ENCODE measurements around the gene BAK1.
"Not testable (repeated sequence)": the region's sequence is repeated elsewhere in the genome, so short reads cannot be mapped to it uniquely, and the experiment has no call there.

Gene BAK1

DNA sequence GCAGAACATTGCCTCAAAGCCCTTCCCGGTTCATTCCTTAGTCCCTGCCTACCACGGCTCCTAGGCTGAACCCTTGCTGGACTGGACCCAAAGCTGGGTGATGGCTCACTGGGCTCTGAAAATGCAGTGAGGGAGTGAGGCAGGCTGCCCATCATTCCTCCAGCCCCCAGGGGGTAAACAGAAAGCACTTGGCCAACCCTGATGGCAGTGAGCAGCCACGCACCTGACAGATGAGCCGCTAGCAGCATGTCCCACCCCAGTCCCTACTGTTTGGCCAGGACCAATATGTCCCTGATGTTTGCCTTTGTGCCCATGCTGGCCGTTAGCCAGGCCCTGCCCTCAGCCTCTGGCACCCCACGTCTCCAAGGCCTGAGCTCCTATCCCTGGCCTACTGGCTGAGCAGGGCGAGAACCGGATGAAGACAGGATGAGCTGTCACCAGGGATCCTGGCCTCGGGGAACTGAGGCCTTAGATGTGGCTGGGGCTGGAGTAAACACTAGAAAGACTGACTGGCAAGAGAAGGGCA, 19.4 kb upstream of the BAK1 start:
- DNase-seq = no peak
- Histone ChIP-seq H3K36me3 (replicated peaks) (no peaks in the 10 kb centered on the region), H3K27ac (no peak overlapping the region), H3K27me3 (replicated peaks) (no peaks in the 10 kb centered on the region), H3K4me3 (ENCODE audit: low read depth, low read length) (no peak overlapping the region)
- TF ChIP-seq, protein P1, sequence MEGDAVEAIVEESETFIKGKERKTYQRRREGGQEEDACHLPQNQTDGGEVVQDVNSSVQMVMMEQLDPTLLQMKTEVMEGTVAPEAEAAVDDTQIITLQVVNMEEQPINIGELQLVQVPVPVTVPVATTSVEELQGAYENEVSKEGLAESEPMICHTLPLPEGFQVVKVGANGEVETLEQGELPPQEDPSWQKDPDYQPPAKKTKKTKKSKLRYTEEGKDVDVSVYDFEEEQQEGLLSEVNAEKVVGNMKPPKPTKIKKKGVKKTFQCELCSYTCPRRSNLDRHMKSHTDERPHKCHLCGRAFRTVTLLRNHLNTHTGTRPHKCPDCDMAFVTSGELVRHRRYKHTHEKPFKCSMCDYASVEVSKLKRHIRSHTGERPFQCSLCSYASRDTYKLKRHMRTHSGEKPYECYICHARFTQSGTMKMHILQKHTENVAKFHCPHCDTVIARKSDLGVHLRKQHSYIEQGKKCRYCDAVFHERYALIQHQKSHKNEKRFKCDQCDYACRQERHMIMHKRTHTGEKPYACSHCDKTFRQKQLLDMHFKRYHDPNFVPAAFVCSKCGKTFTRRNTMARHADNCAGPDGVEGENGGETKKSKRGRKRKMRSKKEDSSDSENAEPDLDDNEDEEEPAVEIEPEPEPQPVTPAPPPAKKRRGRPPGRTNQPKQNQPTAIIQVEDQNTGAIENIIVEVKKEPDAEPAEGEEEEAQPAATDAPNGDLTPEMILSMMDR (IDR thresholded peaks at IDR 0.05; ENCODE audit: low read depth, low read length, missing control alignments) = no peak
- in situ Hi-C loops (cut with HindIII; ENCODE audit: low pct_ligation_motif_present, low sequenced_read_pairs) = no loop called here

DNA sequence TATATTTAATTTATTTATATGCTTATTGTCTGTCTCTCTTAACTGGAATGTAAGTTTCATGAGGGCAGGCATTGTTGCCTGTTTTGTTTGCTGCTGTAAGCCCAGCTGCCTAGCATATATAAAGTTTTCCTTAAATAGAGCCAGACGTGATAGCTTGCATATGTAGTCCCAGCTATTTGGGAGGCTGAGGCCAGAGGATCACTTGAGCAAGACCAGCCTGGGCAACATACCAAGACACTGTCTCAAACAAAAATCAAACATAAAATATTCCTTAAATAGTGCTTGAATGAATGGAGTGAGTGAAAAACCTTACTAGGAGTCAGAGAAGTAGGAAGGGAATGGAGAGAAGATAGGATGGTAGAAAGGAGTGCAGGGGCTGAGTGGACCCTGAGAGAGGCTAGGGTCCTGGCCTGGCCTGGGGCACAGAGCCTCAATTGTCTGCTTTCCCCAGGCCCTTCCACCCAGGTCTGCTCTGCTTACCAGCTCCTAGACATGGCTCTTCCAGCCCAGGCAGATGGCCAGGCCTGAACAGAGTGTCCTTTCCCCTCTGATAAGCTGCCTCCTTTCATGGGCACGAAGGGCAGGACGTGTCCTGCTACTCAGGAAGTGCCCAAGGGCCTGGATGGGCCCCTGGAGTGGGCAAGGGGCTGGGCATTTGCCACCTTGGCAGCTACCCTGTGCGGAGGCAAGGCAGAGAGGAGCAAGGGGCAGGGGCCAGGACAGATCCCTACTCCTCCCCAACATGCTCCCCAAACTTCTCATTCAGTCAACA, 17.7 kb upstream of the BAK1 start:
- Histone ChIP-seq H3K27ac (no peak overlapping the region), H3K4me3 (ENCODE audit: low read depth, low read length) (no peak overlapping the region), H3K36me3 (replicated peaks) (no peaks in the 10 kb centered on the region), H3K27me3 (replicated peaks) (no peaks in the 10 kb centered on the region)
- no peak for DNase-seq
- TF ChIP-seq, protein P1 (IDR thresholded peaks at IDR 0.05; ENCODE audit: low read depth, low read length, missing control alignments) = no peak
- in situ Hi-C loops (cut with HindIII; ENCODE audit: low pct_ligation_motif_present, low sequenced_read_pairs) = no loop called here

DNA sequence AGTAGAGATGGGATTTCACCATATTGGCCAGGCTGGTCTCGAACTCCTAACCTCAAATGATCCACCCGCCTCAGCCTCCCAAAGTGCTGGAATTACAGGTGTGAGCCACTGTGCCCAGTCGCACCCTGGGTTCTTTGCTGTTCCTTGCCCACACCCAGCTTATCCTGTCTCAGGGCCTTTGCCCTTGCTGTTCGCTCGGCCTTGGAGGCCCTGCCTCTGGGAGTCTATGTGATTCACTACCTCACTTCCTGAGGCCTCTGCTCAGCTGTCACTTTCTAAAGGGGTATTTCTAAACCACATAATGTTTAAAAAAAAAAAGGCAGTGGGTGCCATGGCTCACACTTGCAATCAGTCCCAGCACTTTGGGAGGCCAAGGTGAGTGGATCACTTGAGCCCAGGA, 16.8 kb upstream of the BAK1 start:
- in situ Hi-C loops (cut with HindIII; ENCODE audit: low pct_ligation_motif_present, low sequenced_read_pairs); H3K27me3 ChIP-seq (replicated peaks); H3K36me3 ChIP-seq (replicated peaks); H3K4me3 ChIP-seq (ENCODE audit: low read depth, low read length); DNase-seq; H3K27ac ChIP-seq: not testable (repeated sequence)

DNA sequence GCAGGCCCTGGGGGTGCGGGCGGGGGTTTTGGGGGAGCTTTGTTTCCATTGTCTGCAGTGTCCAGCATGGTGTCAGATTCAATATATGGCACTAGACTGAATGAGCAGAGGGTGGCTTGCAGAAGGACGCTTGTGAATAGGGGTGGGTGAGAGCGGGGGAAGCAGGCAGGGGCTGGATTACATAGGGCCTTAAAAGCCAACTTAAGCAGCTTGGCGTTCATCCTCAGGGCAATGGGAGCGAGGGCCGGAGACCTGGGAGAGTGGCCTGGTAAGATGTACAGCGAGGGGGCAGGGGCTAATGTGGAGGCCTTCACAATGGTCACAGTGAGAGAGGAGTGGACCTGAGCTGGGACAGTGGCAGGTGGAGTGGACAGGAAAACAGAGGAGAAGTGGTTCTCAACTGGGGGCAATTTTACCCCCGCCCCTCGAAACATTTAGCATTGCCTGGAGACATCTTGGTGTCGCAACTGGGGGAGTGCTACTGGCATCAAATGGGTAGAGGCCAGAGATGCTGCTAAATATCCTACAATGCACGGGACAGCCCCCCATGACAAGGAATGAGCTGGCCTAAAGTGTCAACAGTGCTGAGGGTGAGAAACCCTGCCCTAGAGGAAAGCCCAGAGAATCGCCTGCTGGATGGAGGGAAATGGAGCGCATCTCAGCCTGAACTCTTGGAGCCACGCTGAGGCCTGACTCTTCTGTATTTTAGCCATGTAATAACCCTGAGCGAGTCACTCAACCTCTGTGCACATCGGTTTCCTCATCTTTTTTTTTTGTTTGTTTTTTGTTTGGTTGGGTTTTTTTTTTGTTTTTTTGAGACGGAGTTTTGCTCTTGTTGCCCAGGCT, 15.1 kb upstream of the BAK1 start:
- no peak for DNase-seq
- Histone ChIP-seq H3K27me3 (replicated peaks) (no peaks in the 10 kb centered on the region), H3K27ac (no peak overlapping the region), H3K4me3 (ENCODE audit: low read depth, low read length) (no peak overlapping the region), H3K36me3 (replicated peaks) (no peaks in the 10 kb centered on the region)
- in situ Hi-C loops (cut with HindIII; ENCODE audit: low pct_ligation_motif_present, low sequenced_read_pairs) = no loop called here
- TF ChIP-seq, protein P1 (IDR thresholded peaks at IDR 0.05; ENCODE audit: low read depth, low read length, missing control alignments) = no peak

DNA sequence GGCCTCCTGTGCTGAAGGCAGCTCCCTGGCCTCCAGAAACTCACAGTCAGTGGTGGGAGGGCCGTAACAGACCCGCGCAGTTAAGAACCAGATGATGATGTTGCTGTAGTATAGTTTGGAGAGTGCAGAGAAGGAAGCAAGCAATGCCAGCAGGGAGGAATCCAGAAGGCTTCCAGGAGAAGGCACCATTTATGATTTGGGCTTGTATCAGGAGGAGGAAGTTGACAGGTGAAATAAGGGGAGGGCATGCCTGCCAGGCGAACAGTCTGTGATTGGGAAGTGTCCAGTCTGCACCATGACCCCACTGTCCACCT, 13.3 kb upstream of the BAK1 start:
- H3K27ac ChIP-seq = no peak overlapping the region
- H3K36me3 ChIP-seq (replicated peaks) = no peaks in the 10 kb centered on the region
- TF ChIP-seq, protein P1 (IDR thresholded peaks at IDR 0.05; ENCODE audit: low read depth, low read length, missing control alignments) = no peak
- H3K27me3 ChIP-seq (replicated peaks) = no peaks in the 10 kb centered on the region
- no peak for DNase-seq
- peak overlapping the region; percentile 35 for H3K4me3 ChIP-seq (ENCODE audit: low read depth, low read length)
- in situ Hi-C loops (cut with HindIII; ENCODE audit: low pct_ligation_motif_present, low sequenced_read_pairs) = no loop called here
